ENCODE data around the gene VMP1.
A peak's percentile ranks its signal among the peaks of the same experiment; 100 is the strongest.
"Not testable (repeated sequence)": the region's sequence is repeated elsewhere in the genome, so short reads cannot be mapped to it uniquely, and the experiment has no call there.

The VMP1 gene

GRCh38 chr17:59841091-59841881 is 133.8 kb downstream of the VMP1 start:
- not testable (repeated sequence) for DNase-seq (ENCODE audit: low read depth in 2 of 2)

GRCh38 chr17:59841882-59842263 is 134.4 kb downstream of the VMP1 start:
- not testable (repeated sequence) for DNase-seq (ENCODE audit: low read depth in 2 of 2)

- DNase-seq (ENCODE audit: low read depth in 2 of 2): peak; percentile 59 to 72
Measured at GRCh38 chr17:59842901-59843652, 135.6 kb downstream of the VMP1 start.

- DNase-seq (ENCODE audit: low read depth in 2 of 2): no peak
Measured at GRCh38 chr17:59844884-59845594, 137.6 kb downstream of the VMP1 start.

GRCh38 chr17:59845595-59846393 is 138.3 kb downstream of the VMP1 start:
- no peak for DNase-seq (ENCODE audit: low read depth in 2 of 2)

GRCh38 chr17:59846394-59847165 is 139.1 kb downstream of the VMP1 start:
- no peak for DNase-seq (ENCODE audit: low read depth in 2 of 2)

- DNase-seq (ENCODE audit: low read depth in 2 of 2): no peak
Measured at GRCh38 chr17:59848385-59848668, 140.9 kb downstream of the VMP1 start.

GRCh38 chr17:59848778-59849177 is 141.3 kb downstream of the VMP1 start:
- DNase-seq (ENCODE audit: low read depth in 2 of 2): no peak

GRCh38 chr17:59850311-59850710 is 142.9 kb downstream of the VMP1 start:
- not testable (repeated sequence) for DNase-seq (ENCODE audit: low read depth in 2 of 2)

- no peak for DNase-seq (ENCODE audit: low read depth in 2 of 2)
Measured at GRCh38 chr17:59851439-59852375, 144.3 kb downstream of the VMP1 start.

- DNase-seq (ENCODE audit: low read depth in 2 of 2): not testable (repeated sequence)
Measured at GRCh38 chr17:59852847-59853167, 145.4 kb downstream of the VMP1 start.

- DNase-seq (ENCODE audit: low read depth in 2 of 2): no peak
Measured at GRCh38 chr17:59853168-59853918, 145.9 kb downstream of the VMP1 start.

GRCh38 chr17:59853919-59854729 is 146.7 kb downstream of the VMP1 start:
- DNase-seq (ENCODE audit: low read depth in 2 of 2): not testable (repeated sequence)

GRCh38 chr17:59856859-59857794 is 149.7 kb downstream of the VMP1 start:
- no peak for DNase-seq (ENCODE audit: low read depth in 2 of 2)

- DNase-seq (ENCODE audit: low read depth in 2 of 2): no peak
Measured at GRCh38 chr17:59858167-59858816, 150.8 kb downstream of the VMP1 start.

- DNase-seq (ENCODE audit: low read depth in 2 of 2): no peak
Measured at GRCh38 chr17:59858932-59859331, 151.5 kb downstream of the VMP1 start.
